GM19438 (cell line): Measurements from ENCODE around the gene SLC38A9.

Experiments used
- ATAC-seq: cut with Tn5 transposase; IDR thresholded peaks from one replicate; pipeline ENCODE4 v1.9.1; 2021; ENCODE audit warnings: low read depth; ENCODE audit not compliant: unreplicated experiment

The SLC38A9 gene

GRCh38 chr5:55668356-55668755, 43.8 kb downstream of the SLC38A9 start:
- no peak for ATAC-seq

GRCh38 chr5:55667938-55668337, 44.2 kb downstream of the SLC38A9 start:
- ATAC-seq, result no peak

GRCh38 chr5:55665065-55665464, 47.1 kb downstream of the SLC38A9 start:
- no peak for ATAC-seq

GRCh38 chr5:55657443-55657842, 54.7 kb downstream of the SLC38A9 start:
- ATAC-seq, result no peak

GRCh38 chr5:55650386-55650785, 61.7 kb downstream of the SLC38A9 start:
- ATAC-seq, result no peak

- ATAC-seq, result no peak
Observed at GRCh38 chr5:55649963-55650362, 62.2 kb downstream of the SLC38A9 start.

GRCh38 chr5:55645304-55645703, 66.8 kb downstream of the SLC38A9 start:
- no peak for ATAC-seq

- no peak for ATAC-seq
Observed at GRCh38 chr5:55638455-55638854, 73.7 kb downstream of the SLC38A9 start.

- no peak for ATAC-seq
Observed at GRCh38 chr5:55638051-55638450, 74.1 kb downstream of the SLC38A9 start.

GRCh38 chr5:55636683-55637082, 75.4 kb downstream of the SLC38A9 start:
- no peak for ATAC-seq

GRCh38 chr5:55636177-55636576, 75.9 kb downstream of the SLC38A9 start:
- ATAC-seq, result no peak

GRCh38 chr5:55634866-55635265, 77.3 kb downstream of the SLC38A9 start:
- no peak for ATAC-seq

GRCh38 chr5:55634209-55634805, 77.8 kb downstream of the SLC38A9 start:
- ATAC-seq, result no peak

GRCh38 chr5:55633574-55634208, 78.4 kb downstream of the SLC38A9 start:
- no peak for ATAC-seq

- ATAC-seq, result no peak
Observed at GRCh38 chr5:55629815-55630214, 82.3 kb downstream of the SLC38A9 start.

- ATAC-seq, result no peak
Observed at GRCh38 chr5:55626790-55627189, 85.3 kb downstream of the SLC38A9 start.

- ATAC-seq, result no peak
Observed at GRCh38 chr5:55625913-55626312, 86.2 kb downstream of the SLC38A9 start.

GRCh38 chr5:55625589-55625909, 86.6 kb downstream of the SLC38A9 start:
- ATAC-seq, result no peak

GRCh38 chr5:55624841-55625588, 87.1 kb downstream of the SLC38A9 start:
- no peak for ATAC-seq

GRCh38 chr5:55623789-55624188, 88.3 kb downstream of the SLC38A9 start:
- no peak for ATAC-seq

GRCh38 chr5:55622460-55622859, 89.7 kb downstream of the SLC38A9 start:
- no peak for ATAC-seq

- no peak for ATAC-seq
Observed at GRCh38 chr5:55621229-55621628, 90.9 kb downstream of the SLC38A9 start.
